Astrocyte (in vitro differentiated cells and primary cell): ENCODE data around the gene SLC52A3.

Experiments
- EZH2 ChIP-seq: IDR thresholded peaks from 2 replicates; pipeline ENCODE4 v1.6.1; 2012; ENCODE audit warnings: mild to moderate bottlenecking, low read length, inconsistent platforms; ENCODE audit not compliant: insufficient read depth
- TF ChIP-seq, protein P1 (sequence below): IDR thresholded peaks from 2 replicates; pipeline ENCODE4 v1.5.1; 2011; ENCODE audit warnings: low read depth, mild to moderate bottlenecking, inconsistent platforms, low read length, moderate library complexity; ENCODE audit not compliant: insufficient read depth

DNA sequence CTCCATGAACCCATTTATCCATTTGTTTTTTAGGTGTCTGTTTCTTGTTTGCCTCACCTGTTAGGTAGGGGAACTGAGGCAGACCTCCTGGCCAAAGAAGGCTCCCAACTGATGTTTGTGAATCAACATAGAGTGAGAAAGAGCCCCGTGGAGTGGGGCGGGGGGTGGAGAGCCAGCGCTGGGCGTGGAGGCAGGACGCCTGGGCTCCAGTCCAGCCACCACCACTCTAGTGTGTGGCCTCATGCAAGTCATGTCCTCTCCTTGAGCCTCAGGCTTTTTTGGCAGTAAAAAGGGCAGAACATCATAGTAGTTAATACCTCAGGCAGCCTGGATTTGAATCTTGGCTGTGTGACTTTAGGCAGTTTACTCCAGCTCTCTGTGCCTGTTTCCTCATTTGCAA is 50.5 kb downstream of the SLC52A3 start:
- TF ChIP-seq, protein P1, sequence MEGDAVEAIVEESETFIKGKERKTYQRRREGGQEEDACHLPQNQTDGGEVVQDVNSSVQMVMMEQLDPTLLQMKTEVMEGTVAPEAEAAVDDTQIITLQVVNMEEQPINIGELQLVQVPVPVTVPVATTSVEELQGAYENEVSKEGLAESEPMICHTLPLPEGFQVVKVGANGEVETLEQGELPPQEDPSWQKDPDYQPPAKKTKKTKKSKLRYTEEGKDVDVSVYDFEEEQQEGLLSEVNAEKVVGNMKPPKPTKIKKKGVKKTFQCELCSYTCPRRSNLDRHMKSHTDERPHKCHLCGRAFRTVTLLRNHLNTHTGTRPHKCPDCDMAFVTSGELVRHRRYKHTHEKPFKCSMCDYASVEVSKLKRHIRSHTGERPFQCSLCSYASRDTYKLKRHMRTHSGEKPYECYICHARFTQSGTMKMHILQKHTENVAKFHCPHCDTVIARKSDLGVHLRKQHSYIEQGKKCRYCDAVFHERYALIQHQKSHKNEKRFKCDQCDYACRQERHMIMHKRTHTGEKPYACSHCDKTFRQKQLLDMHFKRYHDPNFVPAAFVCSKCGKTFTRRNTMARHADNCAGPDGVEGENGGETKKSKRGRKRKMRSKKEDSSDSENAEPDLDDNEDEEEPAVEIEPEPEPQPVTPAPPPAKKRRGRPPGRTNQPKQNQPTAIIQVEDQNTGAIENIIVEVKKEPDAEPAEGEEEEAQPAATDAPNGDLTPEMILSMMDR, result no peak
- TF ChIP-seq EZH2, result no peak
